H1 (cell line): ENCODE data around the gene CCL15.

Source experiments
- BACH1 ChIP-seq: IDR thresholded peaks from 2 replicates; pipeline ENCODE4 v1.6.1; 2012; ENCODE audit warnings: low read length, improper control_type of control experiment
- CBX5 ChIP-seq: fragments of 300-800, 300-1000 bp; sonication (generic); IDR thresholded peaks from 2 replicates; pipeline ENCODE4 v1.7.1; 2016; ENCODE audit warnings: antibody characterized with exemption, low read length, low read depth
- CHD7 ChIP-seq: fragments of 300-600 bp; sonication (generic); IDR thresholded peaks from 2 replicates; pipeline ENCODE4 v1.7.1; 2012; ENCODE audit warnings: low read length, moderate library complexity, mild to moderate bottlenecking, inconsistent platforms; ENCODE audit not compliant: insufficient replicate concordance
- CTCF ChIP-seq, 3 experiments: IDR thresholded peaks; 1 replicate in 2 of 3; 2 replicates in 1 of 3; pipeline versions ENCODE4 v1.5.1 to v1.6.1; 2011; ENCODE audit warnings: low read length in 3 of 3, mild to moderate bottlenecking in 3 of 3, inconsistent platforms in 2 of 3, low read depth in 1 of 3, moderate library complexity in 1 of 3; ENCODE audit not compliant: insufficient read depth in 1 of 3; ENCODE audit errors: control extremely low read depth in 1 of 3
- EZH2 ChIP-seq: fragments of 200-600 bp; sonication (generic); IDR thresholded peaks from 2 replicates; pipeline ENCODE4 v1.7.1; 2012; ENCODE audit warnings: low read depth, mild to moderate bottlenecking, moderate library complexity, low read length, inconsistent platforms; ENCODE audit not compliant: severe bottlenecking
- HDAC2 ChIP-seq, 2 experiments: fragments of 300-600 bp in 1 of 2; sonication (generic) in 1 of 2; IDR thresholded peaks; 2 replicates each; pipeline ENCODE4 v1.6.1; 2011 to 2012; ENCODE audit warnings: low read depth in 2 of 2, low read length in 2 of 2, mild to moderate bottlenecking in 2 of 2, moderate library complexity in 2 of 2, borderline replicate concordance in 1 of 2, inconsistent platforms in 1 of 2
- KDM5A ChIP-seq: fragments of 200-600 bp; IDR thresholded peaks from 2 replicates; pipeline ENCODE4 v1.7.1; 2012; ENCODE audit warnings: mild to moderate bottlenecking, low read length, inconsistent platforms, mixed read lengths
- POLR2A ChIP-seq, 2 experiments: IDR thresholded peaks; 1 replicate in 1 of 2; 2 replicates in 1 of 2; pipeline ENCODE4 v1.6.1; 2011; ENCODE audit warnings: low read depth in 2 of 2, low read length in 2 of 2, mild to moderate bottlenecking in 2 of 2; ENCODE audit errors: control extremely low read depth in 1 of 2
- POLR2AphosphoS5 ChIP-seq: IDR thresholded peaks from 2 replicates; pipeline ENCODE4 v1.6.1; 2011; ENCODE audit warnings: low read depth, low read length
- RAD21 ChIP-seq, 2 experiments: IDR thresholded peaks in 1 of 2; conservative IDR thresholded peaks in 1 of 2; 2 replicates each; pipeline ENCODE4 v1.6.1; 2011; ENCODE audit warnings: low read depth in 2 of 2, low read length in 2 of 2, improper control_type of control experiment in 1 of 2, inconsistent platforms in 1 of 2, mild to moderate bottlenecking in 1 of 2, moderate library complexity in 1 of 2
- SAP30 ChIP-seq: fragments of 300-600 bp; sonication (generic); IDR thresholded peaks from 2 replicates; pipeline ENCODE4 v1.7.1; 2012; ENCODE audit warnings: low read length, moderate library complexity, mild to moderate bottlenecking, inconsistent platforms; ENCODE audit not compliant: insufficient read depth, insufficient replicate concordance
- SP1 ChIP-seq: IDR thresholded peaks from 2 replicates; pipeline ENCODE4 v1.6.1; 2011; ENCODE audit warnings: low read depth, low read length
- SP4 ChIP-seq: IDR thresholded peaks from 2 replicates; pipeline ENCODE4 v1.6.1; 2012; ENCODE audit warnings: low read length, inconsistent platforms
- SUZ12 ChIP-seq: fragments of 200-600 bp; sonication (generic); IDR thresholded peaks from 2 replicates; pipeline ENCODE4 v1.6.1; 2012; ENCODE audit warnings: mild to moderate bottlenecking, inconsistent platforms, low read length, moderate library complexity, mixed read lengths

- TF ChIP-seq RAD21 (IDR thresholded peaks at IDR 0.05 in 1 of 2, conservative IDR thresholded peaks at IDR 0.05 in 1 of 2; ENCODE audit: low read depth in 2 of 2, low read length in 2 of 2) (no peak), CTCF (IDR thresholded peaks at IDR 0.05; ENCODE audit: control extremely low read depth in 1 of 3, insufficient read depth in 1 of 3, low read depth in 1 of 3, low read length in 3 of 3) (no peak), EZH2 (no peak), POLR2A (IDR thresholded peaks at IDR 0.05; ENCODE audit: control extremely low read depth in 1 of 2, low read depth in 2 of 2, low read length in 2 of 2) (no peak), KDM5A (no peak), SP4 (no peak), CHD7 (no peak), CBX5 (no peak), POLR2AphosphoS5 (no peak), BACH1 (no peak), SAP30 (no peak), SP1 (no peak), SUZ12 (no peak), HDAC2 (IDR thresholded peaks at IDR 0.05; ENCODE audit: borderline replicate concordance in 1 of 2, low read depth in 2 of 2, low read length in 2 of 2) (no peak)
Observed at GRCh38 chr17:35948092-35948491, 53.3 kb downstream of the CCL15 start.
